ENCODE results near the gene QRFP.

The QRFP gene

GRCh38 chr9:130933114-130934046 is 36.8 kb upstream of the QRFP start:
- no peak for DNase-seq

- DNase-seq, result no peak
Measured at GRCh38 chr9:130932255-130933079, 35.9 kb upstream of the QRFP start.

- no peak for DNase-seq
Measured at GRCh38 chr9:130931508-130932254, 35.1 kb upstream of the QRFP start.

- no peak for DNase-seq
Measured at GRCh38 chr9:130930804-130931349, 34.3 kb upstream of the QRFP start.

- DNase-seq, result no peak
Measured at GRCh38 chr9:130930132-130930803, 33.7 kb upstream of the QRFP start.

- no peak for DNase-seq
Measured at GRCh38 chr9:130929571-130930038, 33.0 kb upstream of the QRFP start.

GRCh38 chr9:130927995-130928900 is 31.6 kb upstream of the QRFP start:
- peak; percentile 52 for DNase-seq

- DNase-seq, result no peak
Measured at GRCh38 chr9:130927338-130927737, 30.7 kb upstream of the QRFP start.

GRCh38 chr9:130925050-130925678 is 28.6 kb upstream of the QRFP start:
- DNase-seq, result no peak

- DNase-seq, result no peak
Measured at GRCh38 chr9:130924448-130924788, 27.8 kb upstream of the QRFP start.

GRCh38 chr9:130923611-130924447 is 27.2 kb upstream of the QRFP start:
- no peak for DNase-seq

GRCh38 chr9:130922893-130923610 is 26.4 kb upstream of the QRFP start:
- DNase-seq, result no peak

GRCh38 chr9:130921989-130922892 is 25.6 kb upstream of the QRFP start:
- no peak for DNase-seq

- no peak for DNase-seq
Measured at GRCh38 chr9:130921300-130921988, 24.8 kb upstream of the QRFP start.

- DNase-seq, result no peak
Measured at GRCh38 chr9:130920762-130921299, 24.2 kb upstream of the QRFP start.

- no peak for DNase-seq
Measured at GRCh38 chr9:130920233-130920632, 23.6 kb upstream of the QRFP start.
